ENCODE data around the gene RAMACL. TPM values are rescaled to one million over a fixed set of nuclear protein-coding genes. Genes with fewer than 3 reads are reported as not detected.

RAMACL gene
- total RNA-seq, 2 donors from 2014 or later: 0.99 to 10.9 TPM

- H3K4me1 ChIP-seq: peaks cover 39% of the 10 kb centered on the region
- H3K4me3 ChIP-seq: peak within 1 kb of the TSS; percentile 61 to 73
- DNase-seq (peak; percentile 100), ATAC-seq (peak; percentile 92)
- 0 to 1% methylated on average over 44 to 86 of the region's 87 CpGs for WGBS, 2 donors
- no peaks in the 10 kb centered on the region for H3K9me3 ChIP-seq
- TF ChIP-seq CTCF (IDR thresholded peaks at IDR 0.05): peak in 2 of 7 experiments; percentile 21 to 41
- peak; percentile 90 to 97 (median 95) for TF ChIP-seq POLR2A (IDR thresholded peaks at IDR 0.05)
- no peaks in the 10 kb centered on the region for H3K27me3 ChIP-seq
- peak within 1 kb of the TSS; percentile 82 to 92 (median 89) for H3K27ac ChIP-seq
- H3K36me3 ChIP-seq (replicated peaks in 1 of 2; ENCODE audit: insufficient read depth in 1 of 2, low read depth in 2 of 2): no peaks in the 10 kb centered on the region
- intact Hi-C loops (cut with DNase I): no loop called here
These were observed 40.8 kb upstream of the RAMACL start, which contains the start of gene RPS6KA2 for GRCh38 chr6:166627033-166627874. Gene RPS6KA2, minus strand, starts transcription at chr6:166627251. Its CDS starts 232 bp downstream, at chr6:166627019.

GRCh38 chr6:166626177-166627032 lies 39.9 kb upstream of the RAMACL start:
- TF ChIP-seq CTCF (IDR thresholded peaks at IDR 0.05) (no peak), POLR2A (IDR thresholded peaks at IDR 0.05) (peak in 2 of 3 donors; percentile 8 to 40)
- peaks cover 43% of the 10 kb centered on the region for H3K4me1 ChIP-seq
- peak; percentile 30 for ATAC-seq

GRCh38 chr6:166625356-166625755 lies 38.9 kb upstream of the RAMACL start:
- no peak overlapping the region for H3K4me3 ChIP-seq
- no peak for ATAC-seq
- intact Hi-C loops (cut with DNase I): no loop called here
- DNase-seq: no peak
- no peaks in the 10 kb centered on the region for H3K36me3 ChIP-seq (replicated peaks in 1 of 2; ENCODE audit: insufficient read depth in 1 of 2, low read depth in 2 of 2)
- WGBS, 2 donors: 50 to 52% methylated on average over 5 of the region's 5 CpGs
- H3K27me3 ChIP-seq: no peaks in the 10 kb centered on the region
- TF ChIP-seq POLR2A (IDR thresholded peaks at IDR 0.05) (no peak), CTCF (IDR thresholded peaks at IDR 0.05) (no peak)
- peaks cover 54% of the 10 kb centered on the region for H3K4me1 ChIP-seq
- no peaks in the 10 kb centered on the region for H3K9me3 ChIP-seq
- H3K27ac ChIP-seq: peak overlapping the region in 1 of 4 donors; percentile 91

More at GRCh38 chr6:166626177-166627032, 39.9 kb upstream of the RAMACL start:
- intact Hi-C loops (cut with DNase I): no loop called here
- Histone ChIP-seq H3K27me3 (no peaks in the 10 kb centered on the region), H3K4me3 (peak overlapping the region; percentile 60 to 73), H3K36me3 (replicated peaks in 1 of 2; ENCODE audit: insufficient read depth in 1 of 2, low read depth in 2 of 2) (no peaks in the 10 kb centered on the region), H3K9me3 (no peaks in the 10 kb centered on the region), H3K27ac (peak overlapping the region; percentile 82 to 91 (median 88))
- DNase-seq: peak; percentile 42 to 70 (median 62)
- 1% methylated on average over 13 to 66 of the region's 66 CpGs for WGBS, 2 donors

- intact Hi-C loops (cut with DNase I): no loop called here
- TF ChIP-seq CTCF (IDR thresholded peaks at IDR 0.05) (no peak), POLR2A (IDR thresholded peaks at IDR 0.05) (no peak)
- ATAC-seq (no peak), DNase-seq (peak in 2 of 4 donors; percentile 56 to 57)
- Histone ChIP-seq H3K9me3 (no peaks in the 10 kb centered on the region), H3K36me3 (replicated peaks in 1 of 2; ENCODE audit: insufficient read depth in 1 of 2, low read depth in 2 of 2) (no peaks in the 10 kb centered on the region), H3K4me1 (peaks cover 65% of the 10 kb centered on the region), H3K27me3 (no peaks in the 10 kb centered on the region), H3K4me3 (no peak overlapping the region), H3K27ac (peak overlapping the region; percentile 13 to 58 (median 44))
- 67 to 69% methylated on average over 4 of the region's 4 CpGs for WGBS, 2 donors
These were observed 37.8 kb upstream of the RAMACL start for GRCh38 chr6:166624275-166624674.
